Islet precursor cell (in vitro differentiated cells): ENCODE measurements around the gene HPCAL1.

ENCODE experiments used
- DNase-seq: peaks from one replicate; pipeline ENCODE4 v3.0.0-alpha.2; 2018

The HPCAL1 gene

GRCh38 chr2:10410001-10410822, 107.5 kb downstream of the HPCAL1 start:
- DNase-seq, result no peak

GRCh38 chr2:10410823-10411437, 108.2 kb downstream of the HPCAL1 start:
- DNase-seq, result no peak

- DNase-seq, result no peak
These were observed 108.9 kb downstream of the HPCAL1 start for GRCh38 chr2:10411557-10411956.

GRCh38 chr2:10412380-10412779, 109.7 kb downstream of the HPCAL1 start:
- no peak for DNase-seq

GRCh38 chr2:10413503-10413902, 110.8 kb downstream of the HPCAL1 start:
- DNase-seq, result no peak

GRCh38 chr2:10413991-10414451, 111.3 kb downstream of the HPCAL1 start:
- no peak for DNase-seq

GRCh38 chr2:10414591-10414990, 111.9 kb downstream of the HPCAL1 start:
- DNase-seq, result no peak

GRCh38 chr2:10415048-10415447, 112.3 kb downstream of the HPCAL1 start:
- no peak for DNase-seq

GRCh38 chr2:10415640-10416039, 112.9 kb downstream of the HPCAL1 start:
- DNase-seq, result no peak

GRCh38 chr2:10417551-10418335, 115.0 kb downstream of the HPCAL1 start:
- no peak for DNase-seq

GRCh38 chr2:10419553-10420257, 117.0 kb downstream of the HPCAL1 start:
- DNase-seq, result no peak

GRCh38 chr2:10422251-10422650, 119.5 kb downstream of the HPCAL1 start:
- DNase-seq, result no peak

GRCh38 chr2:10422732-10423399, 120.2 kb downstream of the HPCAL1 start:
- no peak for DNase-seq

GRCh38 chr2:10423400-10423774, 120.7 kb downstream of the HPCAL1 start:
- DNase-seq, result no peak

GRCh38 chr2:10424051-10424450, 121.3 kb downstream of the HPCAL1 start:
- peak; percentile 75 for DNase-seq

- no peak for DNase-seq
These were observed 122.3 kb downstream of the HPCAL1 start for GRCh38 chr2:10424916-10425505.

GRCh38 chr2:10425699-10426098, 123.0 kb downstream of the HPCAL1 start:
- DNase-seq, result no peak

- DNase-seq, result no peak
These were observed 124.3 kb downstream of the HPCAL1 start for GRCh38 chr2:10426726-10427617.

GRCh38 chr2:10427618-10427949, 124.9 kb downstream of the HPCAL1 start:
- DNase-seq, result no peak

- DNase-seq, result no peak
These were observed 125.7 kb downstream of the HPCAL1 start for GRCh38 chr2:10428355-10428754.

- no peak for DNase-seq
These were observed 126.2 kb downstream of the HPCAL1 start for GRCh38 chr2:10428924-10429323.
